Myometrial cell (primary cell): ENCODE data around the gene TNFRSF1B. TPM values are rescaled to one million over a fixed set of nuclear protein-coding genes. Genes with fewer than 3 reads are reported as not detected.

Experiments
- total RNA-seq: library from RNA; depleted of rRNA; stranded (reverse); fragments of >200 nt; gene quantifications from 2 replicates; pipeline ENCODE4 v1.2.3, GENCODE V29; 2015

The TNFRSF1B gene
- 15.6 and 30.0 TPM in 2 replicates for total RNA-seq

GRCh38 chr1:12166834-12167492 lies at the start of gene TNFRSF1B:
TSS of gene TNFRSF1B (plus strand) at chr1:12166991. CDS start at chr1:12167092, 101 bp downstream.

GRCh38 chr1:12229835-12230548 lies 63.2 kb downstream of the TNFRSF1B start, which contains the start of gene VPS13D:
TSS of gene VPS13D (plus strand) at chr1:12230030. CDS start at chr1:12234267, 4,237 bp downstream.

Other genes starting within 250 kb of the TNFRSF1B start
- 99.2 and 104 TPM in 2 replicates for gene KIAA2013, start 240.6 kb upstream of the TNFRSF1B start, total RNA-seq
- 438 and 482 TPM in 2 replicates for gene PLOD1, start 232.3 kb upstream of the TNFRSF1B start, total RNA-seq
- 55.6 and 60.4 TPM in 2 replicates for gene MFN2, start 186.5 kb upstream of the TNFRSF1B start, total RNA-seq
- gene MIIP, start 147.5 kb upstream of the TNFRSF1B start, total RNA-seq, result 54.1 and 62.0 TPM in 2 replicates
- gene TNFRSF8, start 103.7 kb upstream of the TNFRSF1B start, total RNA-seq, result 3.0 and 4.0 TPM in 2 replicates
- 18.7 and 27.8 TPM in 2 replicates for gene VPS13D, start 63.0 kb downstream of the TNFRSF1B start, total RNA-seq